ENCODE data around the gene SPATA22. TPM values are rescaled to one million over a fixed set of nuclear protein-coding genes. Genes with fewer than 3 reads are reported as not detected.

The SPATA22 gene
- polyA plus RNA-seq, 6 donors from 2014 or later, result not detected

Other genes with a start within 250 kb of the SPATA22 start
- gene OR3A1, start 173.5 kb downstream of the SPATA22 start, polyA plus RNA-seq (ENCODE audit: low read depth in 6 of 6), result under 1 TPM in 2 of 6 donors, not detected in 4; 0.30 to 0.77 TPM
- gene OR3A2, start 85.5 kb downstream of the SPATA22 start, polyA plus RNA-seq (ENCODE audit: low read depth in 6 of 6), result 1 to 10 TPM in 2 of 6 donors, not detected in 4; 1.2 TPM
- not detected for gene OR1E1, start 73.4 kb downstream of the SPATA22 start, polyA plus RNA-seq (ENCODE audit: low read depth in 6 of 6)
- gene OR3A3, start 60.4 kb downstream of the SPATA22 start, polyA plus RNA-seq (ENCODE audit: low read depth in 6 of 6), result not detected
- gene OR1E2, start 38.0 kb downstream of the SPATA22 start, polyA plus RNA-seq (ENCODE audit: low read depth in 6 of 6), result not detected
- not detected for gene ASPA, start 4.2 kb upstream of the SPATA22 start, polyA plus RNA-seq (ENCODE audit: low read depth in 6 of 6)
- gene TRPV3, start 86.0 kb upstream of the SPATA22 start, polyA plus RNA-seq (ENCODE audit: low read depth in 6 of 6), result under 1 TPM in 2 of 6 donors, not detected in 4; 0.19 to 0.21 TPM
- 1 to 10 TPM in 1 of 6 donors, under 1 TPM in 3, not detected in 2; 0.13 to 1.2 (median 0.52) TPM for gene TRPV1, start 137.6 kb upstream of the SPATA22 start, polyA plus RNA-seq (ENCODE audit: low read depth in 6 of 6)
- 1 to 10 TPM; 4.3 to 8.4 (median 6.6) TPM for gene SHPK, start 164.4 kb upstream of the SPATA22 start, polyA plus RNA-seq (ENCODE audit: low read depth in 6 of 6)
- gene CTNS, start 164.9 kb upstream of the SPATA22 start, polyA plus RNA-seq (ENCODE audit: low read depth in 6 of 6), result 10 to 100 TPM in 3 of 6 donors, 1 to 10 TPM in 3; 9.2 to 14.5 (median 10.2) TPM
- gene TAX1BP3, start 196.8 kb upstream of the SPATA22 start, polyA plus RNA-seq (ENCODE audit: low read depth in 6 of 6), result 10 to 100 TPM; 37.1 to 56.5 (median 45.1) TPM
- 10 to 100 TPM; 38.9 to 83.4 (median 55.2) TPM for gene EMC6, start 197.0 kb upstream of the SPATA22 start, polyA plus RNA-seq (ENCODE audit: low read depth in 6 of 6)
- 100 to 1,000 TPM; 377 to 864 (median 638) TPM for gene P2RX5, start 224.3 kb upstream of the SPATA22 start, polyA plus RNA-seq (ENCODE audit: low read depth in 6 of 6)

Measured in naive B cell (primary cell).